ENCODE results near the gene LTBP3. TPM values are rescaled to one million over a fixed set of nuclear protein-coding genes. Genes with fewer than 3 reads are reported as not detected.

LTBP3 gene
- total and polyA plus RNA-seq, 4 donors, result 47.5 to 198 (median 114) TPM

DNA sequence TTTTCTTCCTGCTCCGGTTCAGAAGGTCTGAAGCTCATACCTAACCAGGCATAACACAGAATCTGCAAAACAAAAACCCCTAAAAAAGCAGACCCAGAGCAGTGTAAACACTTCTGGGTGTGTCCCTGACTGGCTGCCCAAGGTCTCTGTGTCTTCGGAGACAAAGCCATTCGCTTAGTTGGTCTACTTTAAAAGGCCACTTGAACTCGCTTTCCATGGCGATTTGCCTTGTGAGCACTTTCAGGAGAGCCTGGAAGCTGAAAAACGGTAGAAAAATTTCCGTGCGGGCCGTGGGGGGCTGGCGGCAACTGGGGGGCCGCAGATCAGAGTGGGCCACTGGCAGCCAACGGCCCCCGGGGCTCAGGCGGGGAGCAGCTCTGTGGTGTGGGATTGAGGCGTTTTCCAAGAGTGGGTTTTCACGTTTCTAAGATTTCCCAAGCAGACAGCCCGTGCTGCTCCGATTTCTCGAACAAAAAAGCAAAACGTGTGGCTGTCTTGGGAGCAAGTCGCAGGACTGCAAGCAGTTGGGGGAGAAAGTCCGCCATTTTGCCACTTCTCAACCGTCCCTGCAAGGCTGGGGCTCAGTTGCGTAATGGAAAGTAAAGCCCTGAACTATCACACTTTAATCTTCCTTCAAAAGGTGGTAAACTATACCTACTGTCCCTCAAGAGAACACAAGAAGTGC is 60.0 kb downstream of the LTBP3 start:
- WGBS (ENCODE audit: insufficient coverage), result under 1% methylated on average over 20 of the region's 24 CpGs
- peak in 3 of 6 donors; percentile 81 to 92 (median 89) for DNase-seq (ENCODE audit: low read depth in 4 of 6, low spot score in 6 of 6)
- peak overlapping the region; percentile 75 for H3K4me3 ChIP-seq (ENCODE audit: low read depth, low read length)

DNA sequence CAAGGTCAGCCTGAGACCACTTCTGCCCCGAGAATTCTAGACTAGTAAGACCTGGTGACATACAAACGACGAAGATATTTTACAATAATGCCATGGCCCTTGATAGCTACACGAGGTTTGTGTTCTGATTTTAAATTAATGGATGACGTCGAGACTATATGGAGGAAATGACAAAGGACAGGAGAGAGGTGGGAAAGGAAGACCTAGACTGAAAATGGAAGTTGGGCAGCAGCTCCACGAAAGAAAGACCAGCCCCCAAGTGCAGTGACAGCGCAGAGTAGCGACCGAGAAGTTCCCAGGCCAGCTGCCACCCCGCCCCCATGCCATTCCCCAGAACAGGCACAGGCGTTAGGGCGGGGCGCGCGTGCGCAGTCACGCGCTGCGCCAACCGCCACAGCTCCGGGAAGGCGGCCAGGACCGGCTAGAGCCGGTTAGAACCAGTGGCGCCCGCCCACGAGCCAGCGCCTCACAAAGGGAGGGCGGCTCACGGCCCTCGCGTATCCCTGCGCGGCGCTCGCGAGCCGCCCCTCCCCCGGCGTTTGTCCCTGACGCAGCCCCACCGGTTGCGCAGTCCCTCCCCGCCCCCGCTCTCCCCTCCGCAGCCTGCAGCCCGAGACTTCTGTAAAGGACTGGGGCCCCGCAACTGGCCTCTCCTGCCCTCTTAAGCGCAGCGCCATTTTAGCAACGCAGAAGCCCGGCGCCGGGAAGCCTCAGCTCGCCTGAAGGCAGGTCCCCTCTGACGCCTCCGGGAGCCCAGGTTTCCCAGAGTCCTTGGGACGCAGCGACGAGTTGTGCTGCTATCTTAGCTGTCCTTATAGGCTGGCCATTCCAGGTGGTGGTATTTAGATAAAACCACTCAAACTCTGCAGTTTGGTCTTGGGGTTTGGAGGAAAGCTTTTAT is 60.8 kb downstream of the LTBP3 start:
- H3K36me3 ChIP-seq (ENCODE audit: control insufficient read depth, insufficient read depth, low read length), result no peaks in the 10 kb centered on the region

More for the DNA sequence above, 60.0 kb downstream of the LTBP3 start:
- Histone ChIP-seq H3K36me3 (ENCODE audit: control insufficient read depth, insufficient read depth, low read length) (no peaks in the 10 kb centered on the region), H3K27ac (ENCODE audit: low read depth, low read length) (peak overlapping the region; percentile 99), H3K4me1 (ENCODE audit: control insufficient read depth, insufficient read depth, low read length) (peaks cover 41% of the 10 kb centered on the region), H3K9me3 (ENCODE audit: control insufficient read depth, insufficient read depth, low read length) (no peaks in the 10 kb centered on the region), H3K27me3 (ENCODE audit: control insufficient read depth, insufficient read depth, low read length) (no peaks in the 10 kb centered on the region)

DNA sequence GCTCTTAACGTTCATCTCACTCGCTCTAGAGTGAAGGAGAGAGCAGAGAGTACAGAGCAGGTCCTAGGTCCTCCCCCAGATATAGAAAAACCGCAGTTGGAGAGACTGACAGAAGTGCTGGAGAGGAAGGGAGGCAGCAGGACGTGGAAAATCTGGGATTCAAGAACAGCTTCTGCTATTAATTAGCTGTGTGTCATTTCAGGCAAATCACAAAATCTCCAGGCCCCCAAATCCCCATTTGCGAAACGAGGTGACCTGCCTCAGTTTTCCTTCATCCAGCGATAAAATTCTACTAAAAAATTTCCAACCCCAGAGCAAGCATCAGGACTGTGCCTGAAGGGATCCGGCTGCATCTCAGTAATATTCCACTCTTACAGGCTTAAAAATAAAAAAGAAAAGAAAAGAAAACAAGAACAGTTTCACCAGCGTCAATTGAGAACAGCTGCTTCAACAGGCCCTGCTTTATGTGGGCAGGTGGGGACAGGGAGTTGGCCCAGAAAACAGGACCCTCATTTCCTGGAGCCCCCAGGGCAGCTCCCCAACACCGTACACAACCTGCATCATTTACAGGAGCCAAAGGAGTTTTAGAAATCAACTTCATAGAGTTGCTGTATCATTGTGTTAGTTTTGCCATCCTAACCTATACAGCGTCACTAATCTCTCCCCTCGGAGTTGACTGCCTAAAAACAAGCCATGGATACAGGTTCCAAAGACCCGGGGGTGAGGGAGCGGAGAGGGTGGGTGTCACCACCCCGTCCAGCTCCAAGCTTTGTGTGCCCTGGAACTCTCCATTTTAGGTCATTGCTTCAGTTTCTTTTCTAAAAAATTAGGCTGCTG is 61.6 kb downstream of the LTBP3 start:
- WGBS (ENCODE audit: insufficient coverage), result 3% methylated on average over 3 of the region's 15 CpGs
- H3K36me3 ChIP-seq (ENCODE audit: control insufficient read depth, insufficient read depth, low read length), result no peaks in the 10 kb centered on the region
- H3K4me1 ChIP-seq (ENCODE audit: control insufficient read depth, insufficient read depth, low read length), result peaks cover 57% of the 10 kb centered on the region

More for the DNA sequence above, 60.8 kb downstream of the LTBP3 start:
- peak overlapping the region; percentile 99 for H3K27ac ChIP-seq (ENCODE audit: low read depth, low read length)
- H3K4me1 ChIP-seq (ENCODE audit: control insufficient read depth, insufficient read depth, low read length), result peaks cover 49% of the 10 kb centered on the region
- no peaks in the 10 kb centered on the region for H3K9me3 ChIP-seq (ENCODE audit: control insufficient read depth, insufficient read depth, low read length)
- under 1% methylated on average over 57 of the region's 61 CpGs for WGBS (ENCODE audit: insufficient coverage)
- peak; percentile 96 to 100 (median 96) for DNase-seq (ENCODE audit: low read depth in 4 of 6, low spot score in 6 of 6)
- peak overlapping the region; percentile 75 for H3K4me3 ChIP-seq (ENCODE audit: low read depth, low read length)
- no peaks in the 10 kb centered on the region for H3K27me3 ChIP-seq (ENCODE audit: control insufficient read depth, insufficient read depth, low read length)

DNA sequence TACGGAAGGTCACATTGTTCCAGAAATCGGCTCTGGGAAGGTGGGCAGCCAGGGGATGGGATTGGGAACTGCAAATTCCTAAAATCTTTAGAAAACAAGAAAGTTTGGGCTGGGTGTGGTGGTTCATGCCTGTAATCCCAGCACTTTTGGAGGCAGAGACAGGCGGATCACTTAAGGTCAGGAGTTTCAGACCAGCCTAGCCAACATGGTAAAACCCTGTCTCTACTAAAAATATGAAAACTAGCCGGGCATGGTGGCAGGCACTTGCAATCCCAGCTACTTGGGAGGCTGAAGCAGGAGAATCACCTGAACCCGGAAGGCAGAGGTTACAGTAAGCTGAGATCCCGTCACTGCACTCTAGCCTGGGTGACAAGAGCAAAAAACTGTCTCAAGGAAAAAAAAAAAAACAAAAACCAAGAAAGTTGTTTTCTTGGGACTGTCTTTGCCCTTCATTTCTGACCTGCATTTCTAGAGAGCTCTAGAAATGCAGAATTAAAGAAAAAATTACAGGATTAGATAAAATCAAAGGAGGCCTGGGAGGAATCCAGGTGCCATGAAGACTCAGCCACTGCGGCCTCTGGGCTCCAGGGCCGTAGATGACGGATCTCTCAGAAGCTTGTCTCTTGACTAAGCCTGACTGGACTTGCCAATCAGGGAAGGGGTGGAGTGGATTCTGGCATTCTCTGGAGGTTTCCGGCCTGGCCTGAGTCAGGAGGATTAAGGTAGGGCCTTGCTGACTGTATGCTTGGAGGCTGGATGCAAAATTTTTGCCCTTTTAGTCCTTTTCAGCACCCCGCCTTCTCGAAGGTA is 64.6 kb downstream of the LTBP3 start:
- peak overlapping the region; percentile 98 for H3K27ac ChIP-seq (ENCODE audit: low read depth, low read length)
- no peak overlapping the region for H3K4me3 ChIP-seq (ENCODE audit: low read depth, low read length)
- no peaks in the 10 kb centered on the region for H3K9me3 ChIP-seq (ENCODE audit: control insufficient read depth, insufficient read depth, low read length)
- 68% methylated on average over 10 of the region's 12 CpGs for WGBS (ENCODE audit: insufficient coverage)
- no peaks in the 10 kb centered on the region for H3K27me3 ChIP-seq (ENCODE audit: control insufficient read depth, insufficient read depth, low read length)
- DNase-seq (ENCODE audit: low read depth in 4 of 6, low spot score in 6 of 6), result peak in 1 of 6 donors; percentile 54
- H3K36me3 ChIP-seq (ENCODE audit: control insufficient read depth, insufficient read depth, low read length), result no peaks in the 10 kb centered on the region
- peaks cover 87% of the 10 kb centered on the region for H3K4me1 ChIP-seq (ENCODE audit: control insufficient read depth, insufficient read depth, low read length)

More for the DNA sequence above, 61.6 kb downstream of the LTBP3 start:
- peak in 2 of 6 donors; percentile 64 to 69 for DNase-seq (ENCODE audit: low read depth in 4 of 6, low spot score in 6 of 6)
- Histone ChIP-seq H3K27ac (ENCODE audit: low read depth, low read length) (peak overlapping the region; percentile 99), H3K27me3 (ENCODE audit: control insufficient read depth, insufficient read depth, low read length) (no peaks in the 10 kb centered on the region), H3K9me3 (ENCODE audit: control insufficient read depth, insufficient read depth, low read length) (no peaks in the 10 kb centered on the region), H3K4me3 (ENCODE audit: low read depth, low read length) (peak overlapping the region; percentile 43)

DNA sequence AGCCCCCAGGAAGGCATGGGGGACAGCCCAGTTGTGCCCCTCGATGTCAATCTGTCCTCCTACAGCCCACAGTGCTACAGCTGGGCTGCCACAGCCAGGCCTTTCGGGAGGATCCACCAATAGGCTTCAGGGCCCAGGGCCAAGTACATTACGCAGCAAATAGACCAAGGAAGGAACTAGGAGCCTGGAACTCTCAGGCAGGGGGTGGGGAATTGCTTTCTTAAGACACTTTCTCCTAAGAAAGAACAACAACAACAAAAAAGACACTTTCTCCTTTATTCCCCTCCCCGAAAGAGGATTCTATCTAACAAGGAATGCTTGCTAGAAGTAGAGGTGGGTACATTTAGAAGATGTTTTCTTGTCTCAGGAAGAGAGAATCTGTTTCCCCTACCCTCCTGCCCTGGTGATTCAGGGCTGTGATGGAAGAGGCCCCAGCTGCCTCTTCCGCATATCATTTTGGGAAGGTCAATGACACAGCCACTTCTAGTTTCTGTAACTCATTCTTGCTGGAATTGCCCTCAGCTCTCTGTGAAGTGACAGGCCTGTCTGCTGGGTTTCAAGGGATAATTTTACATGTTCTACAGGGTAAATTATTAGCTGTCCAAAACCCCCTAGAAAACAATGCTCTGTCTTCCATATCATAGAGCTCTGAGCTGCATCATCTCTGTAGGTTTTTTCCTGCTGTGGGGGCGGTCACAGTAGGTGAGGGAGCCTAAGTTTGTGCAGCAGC is 65.4 kb downstream of the LTBP3 start:
- 7% methylated on average over 2 of the region's 6 CpGs for WGBS (ENCODE audit: insufficient coverage)
- Histone ChIP-seq H3K27ac (ENCODE audit: low read depth, low read length) (peak overlapping the region; percentile 98), H3K36me3 (ENCODE audit: control insufficient read depth, insufficient read depth, low read length) (no peaks in the 10 kb centered on the region), H3K27me3 (ENCODE audit: control insufficient read depth, insufficient read depth, low read length) (no peaks in the 10 kb centered on the region), H3K4me3 (ENCODE audit: low read depth, low read length) (no peak overlapping the region), H3K9me3 (ENCODE audit: control insufficient read depth, insufficient read depth, low read length) (no peaks in the 10 kb centered on the region), H3K4me1 (ENCODE audit: control insufficient read depth, insufficient read depth, low read length) (peaks cover 88% of the 10 kb centered on the region)
- DNase-seq (ENCODE audit: low read depth in 4 of 6, low spot score in 6 of 6), result peak in 2 of 6 donors; percentile 78 to 87

DNA sequence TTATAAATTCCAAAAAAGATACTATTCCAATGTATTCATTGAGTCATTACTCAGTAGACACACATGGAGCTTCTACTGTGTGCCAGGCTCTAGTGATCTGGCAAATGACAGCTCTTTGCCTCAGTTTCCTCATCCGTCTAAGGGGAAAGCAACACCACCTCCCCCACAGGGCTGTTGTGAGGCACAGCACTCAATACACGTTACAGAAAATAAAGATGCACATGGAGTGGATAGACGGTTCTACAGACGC is 65.8 kb downstream of the LTBP3 start:
- Histone ChIP-seq H3K27me3 (ENCODE audit: control insufficient read depth, insufficient read depth, low read length) (no peaks in the 10 kb centered on the region), H3K9me3 (ENCODE audit: control insufficient read depth, insufficient read depth, low read length) (no peaks in the 10 kb centered on the region), H3K4me1 (ENCODE audit: control insufficient read depth, insufficient read depth, low read length) (peaks cover 87% of the 10 kb centered on the region), H3K27ac (ENCODE audit: low read depth, low read length) (peak overlapping the region; percentile 98), H3K36me3 (ENCODE audit: control insufficient read depth, insufficient read depth, low read length) (no peaks in the 10 kb centered on the region), H3K4me3 (ENCODE audit: low read depth, low read length) (no peak overlapping the region)
- WGBS (ENCODE audit: insufficient coverage), result 44% methylated on average over 4 of the region's 4 CpGs
- DNase-seq (ENCODE audit: low read depth in 4 of 6, low spot score in 6 of 6), result no peak

DNA sequence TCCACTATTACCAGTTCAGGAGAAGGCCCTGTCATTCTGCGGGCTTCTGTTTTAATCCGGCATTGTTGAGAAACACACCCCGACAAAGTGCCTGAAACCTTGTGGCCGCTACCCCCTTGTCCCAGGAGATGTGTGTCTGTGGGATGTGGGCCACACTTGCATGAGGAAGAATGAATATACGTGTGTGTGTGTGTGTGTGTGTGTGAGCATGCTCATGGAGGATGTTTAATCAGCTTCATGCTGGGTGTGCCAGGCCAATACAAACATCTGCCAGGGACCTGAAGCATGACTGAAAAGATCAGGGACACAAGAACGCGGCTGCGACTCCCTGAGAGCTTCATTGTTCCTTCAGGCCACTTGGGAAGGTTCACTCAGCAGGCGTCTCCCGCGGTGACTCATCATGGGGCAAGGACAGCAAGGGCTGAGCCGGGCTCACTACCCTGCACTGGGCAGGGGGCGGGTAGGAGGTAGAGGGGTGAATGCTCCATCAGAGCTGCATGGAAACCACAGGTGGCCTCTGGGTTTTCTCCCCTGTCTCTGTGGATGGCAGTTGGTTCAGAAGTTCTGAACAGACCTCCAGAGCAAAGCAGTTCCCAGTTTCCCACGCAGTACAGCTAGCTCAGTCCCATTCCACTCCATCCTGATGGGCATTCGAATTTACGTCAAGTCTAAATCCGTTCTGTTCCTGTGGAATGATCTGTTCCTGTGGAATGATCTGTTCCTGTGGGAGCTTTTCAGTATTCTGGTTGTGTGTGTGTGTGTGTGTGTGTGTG is 66.4 kb downstream of the LTBP3 start:
- no peak overlapping the region for H3K4me3 ChIP-seq (ENCODE audit: low read depth, low read length)
- no peaks in the 10 kb centered on the region for H3K36me3 ChIP-seq (ENCODE audit: control insufficient read depth, insufficient read depth, low read length)
- WGBS (ENCODE audit: insufficient coverage), result 17% methylated on average over 11 of the region's 17 CpGs
- H3K9me3 ChIP-seq (ENCODE audit: control insufficient read depth, insufficient read depth, low read length), result no peaks in the 10 kb centered on the region
- H3K4me1 ChIP-seq (ENCODE audit: control insufficient read depth, insufficient read depth, low read length), result peaks cover 87% of the 10 kb centered on the region
- no peaks in the 10 kb centered on the region for H3K27me3 ChIP-seq (ENCODE audit: control insufficient read depth, insufficient read depth, low read length)
- peak overlapping the region; percentile 98 for H3K27ac ChIP-seq (ENCODE audit: low read depth, low read length)
- peak in 2 of 6 donors; percentile 70 to 85 for DNase-seq (ENCODE audit: low read depth in 4 of 6, low spot score in 6 of 6)

DNA sequence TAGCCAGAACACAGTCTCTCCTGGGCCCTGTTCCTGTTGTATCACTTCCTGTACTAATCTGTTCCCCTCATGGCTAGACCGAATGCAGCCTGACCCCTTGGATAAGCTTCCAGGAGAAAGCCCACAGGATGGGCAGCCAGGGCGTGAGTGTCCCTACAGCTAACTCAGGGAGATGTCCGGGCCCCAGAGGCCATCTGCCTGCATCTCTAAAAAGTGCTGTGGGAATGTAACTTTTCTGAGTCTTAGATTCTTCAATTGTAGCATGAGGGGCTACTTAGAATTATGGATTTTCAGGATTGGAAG is 67.0 kb downstream of the LTBP3 start:
- H3K36me3 ChIP-seq (ENCODE audit: control insufficient read depth, insufficient read depth, low read length), result no peaks in the 10 kb centered on the region
- 77% methylated on average over 3 of the region's 3 CpGs for WGBS (ENCODE audit: insufficient coverage)
- peaks cover 87% of the 10 kb centered on the region for H3K4me1 ChIP-seq (ENCODE audit: control insufficient read depth, insufficient read depth, low read length)
- H3K4me3 ChIP-seq (ENCODE audit: low read depth, low read length), result no peak overlapping the region
- no peaks in the 10 kb centered on the region for H3K9me3 ChIP-seq (ENCODE audit: control insufficient read depth, insufficient read depth, low read length)
- H3K27me3 ChIP-seq (ENCODE audit: control insufficient read depth, insufficient read depth, low read length), result no peaks in the 10 kb centered on the region
- DNase-seq (ENCODE audit: low read depth in 4 of 6, low spot score in 6 of 6), result no peak
- H3K27ac ChIP-seq (ENCODE audit: low read depth, low read length), result peak overlapping the region; percentile 98

All from spinal cord (tissue), 10 donors.